DMS153 (cell line): ENCODE data around the gene CABLES1.

Experiments used
- DNase-seq: peaks from one replicate; lab custom pipeline; 2025; lab: John Stamatoyannopoulos, UW

Gene CABLES1

DNA sequence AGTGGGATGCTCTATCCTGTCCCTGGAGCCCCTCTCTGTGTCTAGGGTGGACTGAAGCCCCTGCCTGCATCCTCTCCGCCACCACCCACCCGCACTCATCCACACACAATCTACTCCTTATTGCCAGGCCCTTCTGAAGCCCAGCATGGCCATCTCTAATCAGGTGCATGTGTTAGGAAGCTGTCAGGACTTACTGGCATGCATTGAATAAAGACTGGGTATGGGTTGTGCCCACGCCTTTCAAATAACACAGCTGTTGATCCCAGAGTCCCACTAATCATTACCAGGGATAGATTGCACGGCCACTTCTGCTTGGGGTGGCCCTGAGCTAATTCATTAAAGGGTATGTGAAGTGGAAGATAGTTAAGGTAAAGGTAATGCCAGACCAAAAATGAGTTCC lies 88.4 kb downstream of the CABLES1 start:
- DNase-seq = no peak

DNA sequence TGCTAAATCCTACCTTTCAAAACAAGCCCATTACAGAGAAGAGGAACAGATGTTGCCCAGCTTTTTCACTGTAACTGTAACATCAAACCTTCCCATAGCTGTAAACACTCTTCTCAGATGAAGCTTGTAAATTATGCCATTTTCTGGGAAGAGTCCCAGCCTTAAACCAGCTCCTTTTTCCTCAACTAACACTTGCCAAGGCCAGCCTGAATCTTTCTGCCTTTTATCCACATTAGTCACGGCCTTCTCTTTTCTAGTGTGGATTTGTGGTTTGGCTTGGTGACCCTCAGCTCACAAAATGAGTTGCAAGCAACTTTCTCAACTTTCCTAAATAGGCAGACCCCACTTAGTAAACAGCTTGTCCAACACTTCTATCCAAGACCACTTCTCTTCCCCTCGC lies 90.2 kb downstream of the CABLES1 start:
- DNase-seq = no peak

DNA sequence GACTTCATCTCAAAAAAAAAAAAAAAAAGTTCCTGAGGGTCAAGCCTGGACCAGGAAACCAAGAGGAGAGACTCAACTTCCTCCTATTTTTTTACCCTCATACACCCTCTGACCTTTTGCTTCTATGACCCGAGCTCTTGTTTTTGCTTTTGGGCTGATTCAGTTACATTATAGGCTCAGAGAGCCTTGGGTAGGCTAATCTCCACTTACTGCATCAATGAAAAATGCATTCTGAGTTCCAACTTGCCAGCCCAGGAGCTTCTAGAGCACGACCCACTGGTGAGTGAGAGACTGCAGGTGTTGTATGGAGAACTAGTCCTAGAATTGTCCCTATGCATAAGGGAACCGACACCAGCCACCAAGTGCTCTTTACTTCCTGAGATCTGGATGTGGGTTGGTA lies 91.1 kb downstream of the CABLES1 start:
- no peak for DNase-seq

DNA sequence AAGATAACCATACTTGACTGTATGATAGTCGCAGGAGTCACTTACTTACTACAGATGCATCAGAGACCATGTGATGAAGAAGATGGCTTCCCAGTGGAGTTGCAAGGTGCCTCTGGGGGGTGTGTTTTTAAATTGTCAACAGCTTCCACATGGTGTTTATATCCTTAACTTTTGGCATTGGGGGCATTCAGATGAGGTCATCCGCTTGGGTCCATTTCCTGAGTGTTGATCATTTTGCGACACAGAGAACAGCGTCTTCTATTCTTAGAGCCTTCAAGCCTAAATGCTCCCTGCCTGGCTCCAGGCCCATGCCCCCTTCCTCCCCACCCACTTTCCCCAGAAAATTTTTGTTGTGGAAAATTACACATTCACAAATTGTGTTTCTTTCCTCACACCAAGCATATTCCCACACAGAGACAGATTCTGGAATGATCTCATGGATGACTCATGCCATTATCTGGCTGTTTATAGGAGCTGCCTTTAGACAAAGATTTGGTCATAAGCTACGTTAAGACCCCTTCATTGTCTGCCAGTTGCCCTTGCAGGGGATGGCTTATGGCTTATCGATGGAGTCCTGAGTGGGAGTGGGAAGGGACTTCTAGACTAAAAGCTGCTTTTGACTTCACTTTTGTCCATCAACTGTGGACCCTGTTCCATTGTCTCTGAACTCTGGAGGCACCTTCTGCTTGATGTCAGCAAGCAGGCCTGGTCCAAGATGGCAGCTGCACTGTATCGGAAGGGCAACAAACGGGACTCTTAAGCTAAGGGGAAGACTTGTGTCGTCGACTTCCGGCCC lies 91.8 kb downstream of the CABLES1 start:
- DNase-seq = no peak

DNA sequence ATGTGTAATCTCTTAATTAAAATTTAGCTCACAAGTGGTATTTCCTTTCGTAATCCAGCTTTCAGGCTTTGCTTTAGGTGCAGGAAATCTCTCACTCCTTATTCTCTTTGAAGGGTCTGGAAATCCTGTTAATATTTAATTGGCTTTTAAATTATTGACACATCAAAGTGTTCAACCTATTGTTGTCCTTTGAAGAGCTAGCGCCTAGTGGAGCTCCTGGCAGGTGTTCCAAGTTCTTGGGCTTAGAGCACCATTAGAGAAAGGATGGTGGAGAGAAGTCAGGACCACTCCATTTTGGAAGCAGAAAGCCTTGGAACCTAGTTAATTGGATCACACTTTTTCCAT lies 92.4 kb downstream of the CABLES1 start:
- DNase-seq = peak; percentile 62

DNA sequence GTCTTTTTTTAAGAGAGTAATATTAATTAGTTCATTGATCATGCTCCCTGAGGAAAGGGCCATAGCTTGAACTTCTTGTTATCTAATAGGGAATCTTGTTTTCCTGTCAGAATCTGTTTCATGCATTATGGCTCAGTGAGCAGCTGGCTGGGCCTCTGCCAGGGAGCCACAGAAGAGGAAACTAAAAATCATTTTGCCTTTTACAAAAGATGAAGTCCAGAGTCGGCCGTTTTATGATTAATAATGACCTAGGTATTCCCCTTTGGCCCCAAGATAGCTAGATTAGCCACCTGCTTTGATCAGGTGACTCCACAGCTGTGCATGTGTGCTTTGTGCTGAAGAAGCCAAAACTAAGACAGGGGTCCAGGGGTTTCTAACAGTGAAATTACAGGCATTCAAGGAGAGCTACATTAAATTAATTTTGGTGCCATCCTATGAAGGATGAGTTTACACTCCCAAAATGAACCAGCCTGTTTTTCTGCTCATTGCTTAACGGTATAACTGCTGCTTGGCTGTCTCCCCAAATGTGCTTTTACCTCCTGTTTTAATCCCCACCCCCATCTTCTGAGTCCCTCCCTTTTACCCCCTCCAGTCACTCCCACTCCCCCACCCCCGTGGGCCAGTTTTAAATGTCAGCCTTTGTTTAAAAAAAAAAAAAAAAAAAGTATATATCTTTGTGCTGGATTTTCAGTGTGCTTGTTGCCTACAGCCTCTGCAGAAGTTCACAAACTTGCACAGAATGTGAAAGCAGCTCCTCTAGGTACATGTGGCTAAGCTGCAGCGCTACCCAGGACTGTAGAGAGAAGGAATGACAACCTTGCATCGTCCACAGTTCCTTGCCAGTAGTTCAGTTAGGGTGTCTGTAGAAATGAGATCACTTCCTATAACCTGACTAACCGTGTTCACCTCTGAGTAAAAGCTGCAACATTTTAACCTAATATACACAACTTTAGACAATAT lies 93.1 kb downstream of the CABLES1 start:
- peak; percentile 25 for DNase-seq

DNA sequence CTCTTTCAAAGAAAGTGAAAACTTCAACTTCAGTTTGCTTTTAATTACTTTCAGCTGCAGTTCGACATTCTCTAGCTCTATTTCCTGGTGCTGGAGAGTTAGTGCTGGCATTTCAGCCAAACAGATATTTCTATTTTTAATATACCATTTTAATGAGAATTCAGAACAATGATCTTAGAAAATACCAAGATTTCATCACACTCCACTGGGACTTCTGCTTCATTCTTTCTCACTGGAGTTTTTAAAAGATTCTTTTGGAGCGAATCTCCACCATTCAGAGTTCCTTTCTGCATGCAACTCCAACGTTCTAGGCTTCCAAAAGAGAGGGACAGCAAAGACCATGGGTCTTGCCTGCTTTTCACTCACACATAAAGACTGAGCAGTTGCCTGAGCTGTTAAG lies 94.2 kb downstream of the CABLES1 start:
- no peak for DNase-seq

DNA sequence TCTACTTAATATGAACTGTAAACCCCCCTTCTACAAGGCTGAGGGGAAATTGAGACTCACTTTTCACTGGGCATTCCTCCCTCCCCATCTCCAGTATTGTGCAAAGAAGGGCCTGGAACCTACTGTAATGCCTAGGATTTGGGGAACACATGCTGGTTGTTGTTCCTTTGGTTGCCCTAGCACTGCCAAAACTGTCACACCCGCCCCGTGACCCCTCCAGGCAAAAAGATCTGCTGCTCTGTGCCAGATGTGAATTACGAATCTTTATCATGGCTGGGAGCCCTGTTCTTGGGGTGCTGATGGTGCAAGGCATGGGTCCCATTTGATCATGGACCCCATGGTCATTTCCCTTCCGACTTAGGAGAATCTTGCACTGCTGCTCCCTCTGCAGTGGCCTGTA lies 95.4 kb downstream of the CABLES1 start:
- no peak for DNase-seq

DNA sequence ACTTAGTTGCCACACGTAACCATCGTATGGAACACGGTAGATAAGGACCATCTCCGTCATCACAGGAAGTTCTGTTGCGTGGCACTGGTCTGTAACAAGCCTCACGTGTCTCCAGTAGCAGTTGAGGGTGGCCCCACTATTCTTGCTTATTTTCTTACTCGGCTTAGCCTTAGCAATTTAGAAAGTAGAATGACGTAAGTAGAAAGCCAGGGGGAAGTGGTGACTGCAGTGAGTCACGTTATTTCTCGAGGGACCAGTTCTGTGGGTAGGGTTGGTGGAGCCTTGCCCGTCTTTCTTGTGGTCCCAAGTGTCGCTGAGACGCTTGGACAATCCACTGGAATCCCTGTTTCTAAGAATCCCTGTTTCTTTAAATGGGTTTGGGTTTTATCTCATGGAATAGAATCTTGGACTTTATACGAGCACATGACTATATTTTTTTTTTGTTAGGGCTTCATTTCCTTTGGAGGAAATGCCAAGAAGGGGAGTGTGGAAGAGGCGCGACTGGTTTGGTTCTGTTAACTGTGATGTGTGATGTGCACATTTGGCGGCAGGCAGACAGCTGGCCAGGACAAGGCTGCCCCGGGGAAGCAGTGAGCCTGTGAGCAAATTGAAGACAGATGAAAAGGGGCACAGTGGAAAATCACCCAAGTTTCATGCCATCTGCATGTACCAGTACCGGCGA lies 96.2 kb downstream of the CABLES1 start:
- no peak for DNase-seq

DNA sequence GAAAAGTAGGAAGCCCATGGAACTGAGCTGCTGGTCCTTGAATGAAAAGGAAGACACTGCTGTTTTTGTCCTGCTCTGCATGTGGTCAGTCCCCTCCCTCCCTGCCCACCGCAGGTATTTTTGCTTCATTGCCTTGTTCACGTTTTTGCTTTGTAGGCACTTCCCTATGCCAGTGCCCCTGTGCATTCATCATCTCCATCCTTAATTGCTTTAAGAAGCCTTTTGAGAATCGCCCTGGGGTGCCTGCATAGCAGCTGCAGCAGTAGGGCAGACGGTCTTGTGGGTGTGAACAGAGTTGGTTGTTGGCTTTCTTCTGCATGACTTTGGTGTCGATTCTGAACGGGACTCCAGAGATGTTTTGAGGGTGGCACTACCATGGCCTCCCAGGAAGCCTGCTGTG lies 97.0 kb downstream of the CABLES1 start:
- DNase-seq = no peak

DNA sequence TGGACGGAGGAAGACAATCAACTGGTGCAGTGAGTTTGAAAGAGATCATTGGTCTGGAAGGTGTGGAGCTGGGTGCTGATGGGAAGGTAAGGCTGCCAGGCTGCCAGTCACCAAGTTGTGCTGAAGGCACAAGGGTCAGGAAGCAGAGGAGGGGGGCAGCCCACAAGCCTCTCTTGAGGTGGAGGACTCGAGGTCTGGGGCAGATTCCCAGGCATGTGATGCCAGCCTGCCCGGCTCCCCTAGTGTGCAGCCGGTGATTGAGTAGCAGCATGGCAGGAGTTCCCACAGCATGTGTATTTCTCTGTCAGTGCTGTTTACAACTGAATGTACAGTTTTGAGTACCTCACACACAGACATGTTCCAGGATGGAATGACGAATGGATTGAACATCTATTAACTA lies 99.3 kb downstream of the CABLES1 start:
- DNase-seq = no peak

DNA sequence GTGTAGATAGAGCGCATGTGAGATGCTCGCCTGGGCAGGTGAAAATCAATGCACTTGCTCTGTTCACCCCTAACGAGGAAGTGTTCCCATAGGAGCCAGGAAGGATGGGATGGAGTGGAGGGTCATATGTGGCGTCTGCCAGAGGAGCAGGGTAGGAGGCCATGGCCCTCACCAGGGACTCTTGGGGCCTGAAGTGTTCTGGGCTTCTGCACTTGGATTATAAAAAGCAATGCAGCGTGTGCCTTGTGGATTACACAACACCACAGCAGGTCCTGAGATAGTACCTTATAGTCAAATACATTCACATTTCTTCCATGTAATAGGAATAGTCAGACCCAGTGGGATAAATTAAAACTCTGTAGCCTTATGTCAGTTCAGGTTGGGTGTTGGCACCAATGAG lies 100.1 kb downstream of the CABLES1 start:
- no peak for DNase-seq

DNA sequence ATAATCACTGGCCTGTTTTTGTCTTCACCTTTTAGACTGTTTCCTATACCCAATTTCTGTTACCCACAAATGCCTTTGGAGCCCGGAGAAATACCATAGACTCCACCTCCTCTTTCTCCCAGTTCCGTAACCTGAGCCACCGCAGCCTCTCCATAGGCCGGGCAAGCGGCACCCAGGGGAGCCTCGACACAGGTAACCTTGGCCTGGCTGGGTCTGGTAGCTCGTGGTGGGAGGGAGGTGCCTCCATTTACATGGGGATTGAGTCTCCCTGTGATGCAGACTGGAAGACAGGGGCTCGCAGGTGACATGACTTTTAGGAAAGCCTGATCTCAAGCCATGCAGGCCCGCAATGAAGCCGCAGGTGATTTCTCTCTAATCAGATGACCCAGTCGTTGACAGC lies 100.6 kb downstream of the CABLES1 start:
- no peak for DNase-seq

DNA sequence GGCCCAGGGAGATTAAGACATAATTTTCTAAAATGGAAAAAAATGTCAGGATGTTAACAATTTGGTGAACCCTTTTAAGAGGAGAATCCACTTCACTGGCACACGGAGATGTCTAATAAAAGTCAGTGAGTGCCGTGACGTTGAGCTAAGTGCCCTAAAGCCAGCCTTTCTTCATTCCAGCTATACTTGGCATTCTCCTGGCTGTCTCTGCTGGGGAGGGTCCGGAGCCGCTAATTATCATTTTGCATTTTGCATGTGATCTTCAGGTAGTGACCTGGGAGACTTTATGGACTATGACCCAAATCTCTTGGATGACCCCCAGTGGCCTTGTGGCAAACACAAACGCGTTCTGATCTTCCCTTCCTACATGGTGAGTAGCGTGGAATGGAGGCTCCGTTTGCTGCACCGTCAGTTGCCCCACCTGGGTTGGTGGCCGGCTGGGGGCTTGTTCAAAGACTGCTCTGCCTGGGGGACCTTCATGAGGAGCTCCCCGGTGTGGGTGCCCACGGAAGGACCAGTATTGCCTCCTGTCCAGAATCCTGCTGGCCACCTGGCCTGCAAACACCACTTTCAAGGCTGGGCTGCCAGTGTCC lies 101.7 kb downstream of the CABLES1 start:
- DNase-seq = no peak

DNA sequence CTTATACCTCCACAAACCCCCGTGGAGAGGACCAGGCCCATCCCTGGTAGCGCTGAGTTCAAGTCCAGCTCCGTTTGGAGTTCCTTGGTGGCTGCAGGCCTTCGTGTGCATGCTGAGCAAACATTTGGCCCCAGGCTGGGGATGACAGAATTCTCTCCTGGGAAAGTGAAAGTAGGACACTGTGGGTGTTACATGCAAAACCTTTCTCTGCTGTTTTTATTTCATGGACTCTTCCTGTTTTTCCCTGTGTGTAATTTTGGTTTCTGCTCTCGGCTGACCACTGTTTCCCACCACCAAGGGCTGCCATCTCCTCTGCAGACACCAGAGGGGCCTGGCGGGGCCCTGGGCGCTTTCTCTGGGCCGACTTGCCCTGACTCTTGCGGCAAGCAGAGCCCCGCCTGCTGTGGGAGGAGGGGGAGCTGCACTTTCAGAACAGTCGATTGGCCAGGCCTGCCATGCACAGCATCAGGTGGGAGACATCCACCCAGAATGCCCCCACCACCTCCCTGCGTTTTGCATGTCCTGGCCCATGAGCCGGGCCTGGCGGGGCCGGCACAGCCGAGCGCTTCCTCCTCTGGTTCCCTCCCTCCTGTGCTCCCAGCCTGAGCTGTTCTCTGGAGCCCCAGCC lies 102.4 kb downstream of the CABLES1 start:
- no peak for DNase-seq

DNA sequence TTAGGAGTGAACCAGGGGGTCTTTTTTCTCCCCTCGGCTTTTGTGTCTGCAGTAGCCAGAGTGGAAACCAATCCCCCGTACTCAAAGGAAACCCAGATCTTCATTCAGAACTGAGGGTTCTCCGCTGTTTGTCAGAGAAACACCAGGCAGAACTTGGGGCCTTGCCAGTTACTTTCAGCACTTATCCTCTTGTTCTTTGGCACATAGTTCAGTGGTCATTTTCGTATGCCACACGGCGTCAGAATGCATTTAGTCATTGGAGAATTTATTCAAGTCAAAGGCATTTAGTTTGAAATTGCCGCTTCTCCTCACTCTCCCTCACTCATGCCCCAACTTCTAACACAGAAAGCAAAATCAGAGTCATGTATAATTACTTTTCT lies 102.9 kb downstream of the CABLES1 start:
- no peak for DNase-seq

DNA sequence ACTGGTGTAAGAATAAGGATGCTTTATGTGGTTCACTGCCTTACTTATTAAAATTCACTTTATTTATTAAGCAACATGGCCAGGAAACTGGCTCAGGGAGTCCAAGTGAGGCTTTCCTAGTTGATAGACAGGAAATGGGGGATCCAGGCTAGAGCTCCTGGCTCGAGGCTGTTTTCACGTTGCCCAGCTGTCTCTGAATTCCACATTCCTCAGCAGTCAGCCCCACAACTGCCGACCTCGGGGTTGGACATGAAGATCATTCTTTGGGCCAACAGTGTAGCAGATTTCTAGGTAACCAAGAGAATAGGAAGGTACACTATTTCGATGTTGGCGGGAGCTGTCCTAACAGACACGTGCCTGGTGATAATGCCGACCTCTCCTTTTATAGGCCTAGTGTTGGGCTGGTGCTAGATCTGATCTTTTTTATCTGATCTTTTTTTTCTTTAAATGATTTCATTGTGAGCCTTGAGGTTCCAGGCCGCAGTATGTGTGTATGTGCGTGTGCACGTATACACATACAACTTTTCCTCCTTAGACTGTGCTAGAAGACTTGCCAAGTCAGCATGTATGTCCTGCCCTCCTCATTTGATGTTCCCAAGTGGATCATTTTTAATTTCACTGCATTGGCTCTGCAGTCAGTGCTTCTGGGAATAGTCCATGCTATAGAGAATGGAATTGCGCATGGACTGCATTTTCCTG lies 103.5 kb downstream of the CABLES1 start:
- DNase-seq = no peak

DNA sequence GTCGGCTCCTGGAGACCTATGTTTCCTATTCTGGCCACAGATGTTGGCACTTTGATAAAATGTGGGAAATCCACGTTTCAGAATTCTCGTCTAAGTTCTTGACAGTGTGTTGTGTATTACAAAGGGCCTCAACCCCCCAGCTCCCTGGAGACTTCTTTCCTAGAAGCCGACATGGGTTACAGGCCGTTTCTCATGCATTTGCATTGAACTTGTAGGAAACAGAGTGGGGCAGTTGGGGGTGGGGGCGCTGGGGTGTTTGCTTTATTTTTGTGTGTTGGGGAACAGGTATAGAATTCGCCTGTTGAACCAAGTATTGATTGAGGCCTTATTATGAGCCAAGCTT lies 104.0 kb downstream of the CABLES1 start:
- no peak for DNase-seq

DNA sequence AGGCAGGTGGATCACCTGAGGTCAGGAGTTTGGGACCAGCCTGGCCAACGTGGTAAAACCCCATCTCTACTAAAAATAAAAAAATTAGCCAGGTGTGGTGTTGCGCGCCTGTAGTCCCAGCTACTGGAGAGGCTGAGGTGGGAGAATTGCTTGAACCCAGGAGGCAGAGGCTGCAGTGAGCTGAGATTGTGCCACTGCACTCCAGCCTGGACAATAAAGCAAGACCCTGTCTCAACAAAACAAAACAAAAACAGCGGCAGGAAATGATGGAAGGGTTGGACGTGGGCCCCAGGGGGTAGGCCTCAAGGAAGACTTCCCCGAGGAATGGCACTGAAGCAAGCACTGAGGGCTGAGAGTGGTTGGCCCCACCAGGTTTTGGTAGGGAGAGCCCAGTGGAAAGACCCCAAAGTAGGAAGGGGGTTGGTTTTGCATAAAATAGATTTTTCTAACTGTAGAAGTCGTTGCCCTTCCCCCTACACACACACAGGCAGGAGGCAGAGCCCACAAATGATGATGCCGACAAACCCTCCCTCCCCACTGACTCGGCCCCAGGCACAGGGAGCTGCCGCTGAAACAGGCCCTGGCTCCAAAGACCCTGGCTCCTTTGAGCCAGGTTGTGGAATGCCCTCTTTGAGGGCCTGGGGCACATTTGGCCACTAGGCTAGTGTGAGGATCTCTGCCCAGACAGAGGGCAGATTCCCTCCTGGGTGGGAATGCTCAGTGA lies 104.8 kb downstream of the CABLES1 start:
- no peak for DNase-seq

DNA sequence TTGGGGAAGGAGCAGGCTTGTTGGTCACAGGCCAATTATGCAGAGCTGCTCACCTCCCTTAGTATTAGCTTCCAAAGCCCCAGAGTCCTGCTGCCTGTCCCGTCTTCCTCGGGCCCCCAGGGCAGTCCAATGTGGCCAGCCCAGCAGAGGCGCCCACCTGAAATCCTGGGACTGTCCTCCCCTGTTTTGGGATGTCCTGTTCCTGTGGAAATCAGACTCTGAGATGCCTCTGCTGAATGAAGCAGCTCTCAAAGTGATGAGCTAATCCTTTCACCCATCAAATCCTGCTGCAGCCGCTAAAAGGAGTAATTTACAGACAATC lies 105.3 kb downstream of the CABLES1 start:
- DNase-seq = no peak
